Measurements from ENCODE around the gene POLR3H.

GRCh38 chr22:41538583-41538982, 5.7 kb downstream of the POLR3H start:
- TF ChIP-seq CTCF (conservative IDR thresholded peaks at IDR 0.05; ENCODE audit: low read depth, low read length) (no peak), POLR2A (IDR thresholded peaks at IDR 0.05; ENCODE audit: low read depth, low read length) (no peak), MXI1 (IDR thresholded peaks at IDR 0.05; ENCODE audit: borderline replicate concordance, low read depth, low read length) (no peak), RFX5 (IDR thresholded peaks at IDR 0.05; ENCODE audit: low read depth, low read length) (no peak), BHLHE40 (IDR thresholded peaks at IDR 0.05; ENCODE audit: low read depth, low read length) (no peak), SMC3 (IDR thresholded peaks at IDR 0.05; ENCODE audit: low read depth, low read length) (no peak), RCOR1 (IDR thresholded peaks at IDR 0.05; ENCODE audit: insufficient replicate concordance, low read length) (no peak), USF2 (IDR thresholded peaks at IDR 0.05; ENCODE audit: low read depth, low read length) (no peak)
- TF ChIP-seq, protein P1, sequence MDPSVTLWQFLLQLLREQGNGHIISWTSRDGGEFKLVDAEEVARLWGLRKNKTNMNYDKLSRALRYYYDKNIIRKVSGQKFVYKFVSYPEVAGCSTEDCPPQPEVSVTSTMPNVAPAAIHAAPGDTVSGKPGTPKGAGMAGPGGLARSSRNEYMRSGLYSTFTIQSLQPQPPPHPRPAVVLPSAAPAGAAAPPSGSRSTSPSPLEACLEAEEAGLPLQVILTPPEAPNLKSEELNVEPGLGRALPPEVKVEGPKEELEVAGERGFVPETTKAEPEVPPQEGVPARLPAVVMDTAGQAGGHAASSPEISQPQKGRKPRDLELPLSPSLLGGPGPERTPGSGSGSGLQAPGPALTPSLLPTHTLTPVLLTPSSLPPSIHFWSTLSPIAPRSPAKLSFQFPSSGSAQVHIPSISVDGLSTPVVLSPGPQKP (IDR thresholded peaks at IDR 0.05; ENCODE audit: borderline replicate concordance, low read depth, low read length): no peak
